ENCODE measurements around the gene POMC. TPM values are rescaled to one million over a fixed set of nuclear protein-coding genes. Genes with fewer than 3 reads are reported as not detected.
"Not testable (repeated sequence)": the region's sequence is repeated elsewhere in the genome, so short reads cannot be mapped to it uniquely, and the experiment has no call there.

The POMC gene
- total and polyA plus RNA-seq, 2 donors (not counting 1 experiment from before 2014, with no cell fraction given), result 3.4 to 16.7 TPM

- Histone ChIP-seq H3K79me2 (ENCODE audit: control insufficient read depth, insufficient read depth, low read length) (no peaks in the 10 kb centered on the region), H3K4me2 (replicated peaks; ENCODE audit: low read depth, low read length, poor library complexity, severe bottlenecking) (no peak overlapping the region), H3K9ac (ENCODE audit: low read length) (no peak overlapping the region), H3K36me3 (replicated peaks in 1 of 2; ENCODE audit: control extremely low read depth in 1 of 2, control insufficient read depth in 1 of 2, extremely low read depth in 1 of 2, insufficient read depth in 2 of 2, low read length in 1 of 2) (no peaks in the 10 kb centered on the region), H3K27me3 (replicated peaks in 1 of 4; ENCODE audit: control extremely low read depth in 1 of 4, control insufficient read depth in 3 of 4, insufficient read depth in 4 of 4, low read length in 3 of 4) (peaks cover 0 to 37% (median 22%) of the 10 kb centered on the region in 4 experiments), H3K4me1 (ENCODE audit: control insufficient read depth in 2 of 2, insufficient read depth in 2 of 2, low read length in 2 of 2) (peaks cover 11 to 18% of the 10 kb centered on the region in 2 donors), H3K27ac (ENCODE audit: low read length in 2 of 2) (no peak overlapping the region), H3K4me3 (ENCODE audit: control extremely low read depth in 1 of 5, extremely low read depth in 1 of 5, insufficient read depth in 1 of 5, low read depth in 2 of 5, low read length in 4 of 5) (no peak overlapping the region), H4K20me1 (ENCODE audit: control insufficient read depth, insufficient read depth, low read length, poor library complexity, severe bottlenecking) (no peaks in the 10 kb centered on the region), H3K9me3 (ENCODE audit: control extremely low read depth in 1 of 3, control insufficient read depth in 2 of 3, insufficient read depth in 1 of 3, low read length in 2 of 3) (peaks cover 0 to 10% (median 0%) of the 10 kb centered on the region in 3 donors), H2AFZ (ENCODE audit: insufficient read depth, low read depth, low read length, poor library complexity, severe bottlenecking) (no peak overlapping the region)
- Mint-ChIP-seq H3K27ac (no peak overlapping the region), H3K4me1 (peaks cover 16% of the 10 kb centered on the region), H3K4me3 (no peak overlapping the region), H3K9me3 (ENCODE audit: insufficient read depth) (no peaks in the 10 kb centered on the region), H3K27me3 (peaks cover 40% of the 10 kb centered on the region)
- intact Hi-C loops (cut with micrococcal nuclease), result loop anchor here (1.0 to 5.0 kb wide), 5 partner anchors 66 to 720 kb away; partner anchors contain the start of gene EFR3B
- ATAC-seq (ENCODE audit: low read depth) (no peak), DNase-seq (no peak)
- ChIA-PET CTCF (interaction anchor here (0.6 to 5.2 kb wide), 13 partner anchors 10 to 720 kb away, joined by 3 to 68 read pairs (median 6); no protein-coding TSS in a partner anchor), POLR2A (interaction anchor here (0.7 to 1.0 kb wide), 2 partner anchors 160 to 703 kb away, joined by 3 read pairs; no protein-coding TSS in a partner anchor)
- WGBS (ENCODE audit: insufficient coverage), result 85% methylated on average over 10 of the region's 15 CpGs
- TF ChIP-seq CTCF (IDR thresholded peaks at IDR 0.05) (no peak), EZH2 (IDR thresholded peaks at IDR 0.05; ENCODE audit: borderline replicate concordance, insufficient read depth, low read depth, low read length, poor library complexity, severe bottlenecking) (no peak)
Observed at GRCh38 chr2:25129901-25130520, 38.4 kb downstream of the POMC start.

- no peak overlapping the region for H3K27ac Mint-ChIP-seq
- no peak overlapping the region for H2AFZ ChIP-seq (ENCODE audit: insufficient read depth, low read depth, low read length, poor library complexity, severe bottlenecking)
- peaks cover 11 to 18% of the 10 kb centered on the region in 2 donors for H3K4me1 ChIP-seq (ENCODE audit: control insufficient read depth in 2 of 2, insufficient read depth in 2 of 2, low read length in 2 of 2)
- no peak overlapping the region for H3K27ac ChIP-seq (ENCODE audit: low read length in 2 of 2)
- no peaks in the 10 kb centered on the region for H3K79me2 ChIP-seq (ENCODE audit: control insufficient read depth, insufficient read depth, low read length)
- DNase-seq, result no peak
- peaks cover 0 to 10% (median 0%) of the 10 kb centered on the region in 3 donors for H3K9me3 ChIP-seq (ENCODE audit: control extremely low read depth in 1 of 3, control insufficient read depth in 2 of 3, insufficient read depth in 1 of 3, low read length in 2 of 3)
- no peak overlapping the region for H3K4me3 ChIP-seq (ENCODE audit: control extremely low read depth in 1 of 5, extremely low read depth in 1 of 5, insufficient read depth in 1 of 5, low read depth in 2 of 5, low read length in 4 of 5)
- peaks cover 22% of the 10 kb centered on the region for H3K27me3 Mint-ChIP-seq
- H3K4me3 Mint-ChIP-seq, result no peak overlapping the region
- TF ChIP-seq CTCF (IDR thresholded peaks at IDR 0.05) (no peak), EZH2 (IDR thresholded peaks at IDR 0.05; ENCODE audit: borderline replicate concordance, insufficient read depth, low read depth, low read length, poor library complexity, severe bottlenecking) (no peak)
- CTCF ChIA-PET, result interaction anchor here (1.2 to 5.2 kb wide), 7 partner anchors 11 to 718 kb away, joined by 3 to 68 read pairs (median 10); no protein-coding TSS in a partner anchor
- peaks cover 0 to 29% (median 16%) of the 10 kb centered on the region in 4 experiments for H3K27me3 ChIP-seq (replicated peaks in 1 of 4; ENCODE audit: control extremely low read depth in 1 of 4, control insufficient read depth in 3 of 4, insufficient read depth in 4 of 4, low read length in 3 of 4)
- no peaks in the 10 kb centered on the region for H4K20me1 ChIP-seq (ENCODE audit: control insufficient read depth, insufficient read depth, low read length, poor library complexity, severe bottlenecking)
- no peak for ATAC-seq (ENCODE audit: low read depth)
- no peaks in the 10 kb centered on the region for H3K9me3 Mint-ChIP-seq (ENCODE audit: insufficient read depth)
- WGBS (ENCODE audit: insufficient coverage), result 95% methylated on average over 5 of the region's 5 CpGs
- intact Hi-C loops (cut with micrococcal nuclease), result loop anchor here (5.0 kb wide), 2 partner anchors 85 to 300 kb away; partner anchors contain the start of gene EFR3B
- H3K4me2 ChIP-seq (replicated peaks; ENCODE audit: low read depth, low read length, poor library complexity, severe bottlenecking), result no peak overlapping the region
- no peaks in the 10 kb centered on the region for H3K36me3 ChIP-seq (replicated peaks in 1 of 2; ENCODE audit: control extremely low read depth in 1 of 2, control insufficient read depth in 1 of 2, extremely low read depth in 1 of 2, insufficient read depth in 2 of 2, low read length in 1 of 2)
- H3K4me1 Mint-ChIP-seq, result peaks cover 16% of the 10 kb centered on the region
- H3K9ac ChIP-seq (ENCODE audit: low read length), result no peak overlapping the region
- POLR2A ChIA-PET, result no interaction called here
Observed at GRCh38 chr2:25127646-25128045, 40.7 kb downstream of the POMC start.

GRCh38 chr2:25127071-25127470 is 41.3 kb downstream of the POMC start:
- POLR2A ChIA-PET; H3K9me3 Mint-ChIP-seq (ENCODE audit: insufficient read depth); H3K4me3 Mint-ChIP-seq; DNase-seq; H3K27ac Mint-ChIP-seq; ATAC-seq (ENCODE audit: low read depth); H3K79me2 ChIP-seq (ENCODE audit: control insufficient read depth, insufficient read depth, low read length); H3K36me3 ChIP-seq (replicated peaks in 1 of 2; ENCODE audit: control extremely low read depth in 1 of 2, control insufficient read depth in 1 of 2, extremely low read depth in 1 of 2, insufficient read depth in 2 of 2, low read length in 1 of 2); H3K9ac ChIP-seq (ENCODE audit: low read length); H4K20me1 ChIP-seq (ENCODE audit: control insufficient read depth, insufficient read depth, low read length, poor library complexity, severe bottlenecking); H2AFZ ChIP-seq (ENCODE audit: insufficient read depth, low read depth, low read length, poor library complexity, severe bottlenecking); H3K27ac ChIP-seq (ENCODE audit: low read length in 2 of 2); H3K9me3 ChIP-seq (ENCODE audit: control extremely low read depth in 1 of 3, control insufficient read depth in 2 of 3, insufficient read depth in 1 of 3, low read length in 2 of 3); H3K4me2 ChIP-seq (replicated peaks; ENCODE audit: low read depth, low read length, poor library complexity, severe bottlenecking); H3K4me3 ChIP-seq (ENCODE audit: control extremely low read depth in 1 of 5, extremely low read depth in 1 of 5, insufficient read depth in 1 of 5, low read depth in 2 of 5, low read length in 4 of 5): not testable (repeated sequence)
- WGBS (ENCODE audit: insufficient coverage), result no CpG with 5 or more reads among the region's 3 CpGs
- peaks cover 14% of the 10 kb centered on the region for H3K4me1 Mint-ChIP-seq
- CTCF ChIA-PET, result interaction anchor here (3.2 to 5.2 kb wide), 3 partner anchors 151 to 717 kb away, joined by 39 to 68 read pairs (median 40); no protein-coding TSS in a partner anchor
- H3K27me3 ChIP-seq (replicated peaks in 1 of 4; ENCODE audit: control extremely low read depth in 1 of 4, control insufficient read depth in 3 of 4, insufficient read depth in 4 of 4, low read length in 3 of 4), result peaks cover 0 to 24% (median 13%) of the 10 kb centered on the region in 4 experiments
- H3K27me3 Mint-ChIP-seq, result peaks cover 22% of the 10 kb centered on the region
- intact Hi-C loops (cut with micrococcal nuclease), result loop anchor here (5.0 kb wide), 2 partner anchors 85 to 300 kb away; partner anchors contain the start of gene EFR3B
- peaks cover 9 to 15% of the 10 kb centered on the region in 2 donors for H3K4me1 ChIP-seq (ENCODE audit: control insufficient read depth in 2 of 2, insufficient read depth in 2 of 2, low read length in 2 of 2)
